Eye (tissue), 1 donor: ENCODE data around the gene SNTG2.

ENCODE experiments used
- DNase-seq: peaks from one replicate; pipeline ENCODE4 v3.0.0-alpha.2; 2015

The SNTG2 gene

GRCh38 chr2:954687-955000, 4.0 kb downstream of the SNTG2 start:
- DNase-seq = no peak

GRCh38 chr2:955829-956731, 5.4 kb downstream of the SNTG2 start:
- DNase-seq = no peak

GRCh38 chr2:959457-959856, 8.8 kb downstream of the SNTG2 start:
- no peak for DNase-seq

- no peak for DNase-seq
Observed at GRCh38 chr2:960061-960736, 9.6 kb downstream of the SNTG2 start.

- DNase-seq = no peak
Observed at GRCh38 chr2:961786-962185, 11.1 kb downstream of the SNTG2 start.

GRCh38 chr2:963876-964275, 13.2 kb downstream of the SNTG2 start:
- no peak for DNase-seq

GRCh38 chr2:964562-964961, 13.9 kb downstream of the SNTG2 start:
- no peak for DNase-seq

GRCh38 chr2:965640-966147, 15.0 kb downstream of the SNTG2 start:
- no peak for DNase-seq

- DNase-seq = no peak
Observed at GRCh38 chr2:973129-973528, 22.5 kb downstream of the SNTG2 start.

- no peak for DNase-seq
Observed at GRCh38 chr2:974054-974453, 23.4 kb downstream of the SNTG2 start.

GRCh38 chr2:974502-974901, 23.9 kb downstream of the SNTG2 start:
- DNase-seq = peak; percentile 63

- DNase-seq = no peak
Observed at GRCh38 chr2:975095-975494, 24.4 kb downstream of the SNTG2 start.

GRCh38 chr2:979069-979928, 28.6 kb downstream of the SNTG2 start:
- no peak for DNase-seq

GRCh38 chr2:980176-980575, 29.5 kb downstream of the SNTG2 start:
- DNase-seq = peak; percentile 35

GRCh38 chr2:981258-981657, 30.6 kb downstream of the SNTG2 start:
- no peak for DNase-seq

- no peak for DNase-seq
Observed at GRCh38 chr2:981759-982158, 31.1 kb downstream of the SNTG2 start.

GRCh38 chr2:985317-985898, 34.8 kb downstream of the SNTG2 start:
- DNase-seq = no peak

- no peak for DNase-seq
Observed at GRCh38 chr2:987789-988188, 37.1 kb downstream of the SNTG2 start.

- DNase-seq = no peak
Observed at GRCh38 chr2:989781-990467, 39.3 kb downstream of the SNTG2 start.

- no peak for DNase-seq
Observed at GRCh38 chr2:990970-991369, 40.3 kb downstream of the SNTG2 start.

GRCh38 chr2:1002350-1002749, 51.7 kb downstream of the SNTG2 start:
- no peak for DNase-seq

GRCh38 chr2:1004398-1004797, 53.7 kb downstream of the SNTG2 start:
- no peak for DNase-seq
